ENCODE results near the gene AP3B2.

DNA sequence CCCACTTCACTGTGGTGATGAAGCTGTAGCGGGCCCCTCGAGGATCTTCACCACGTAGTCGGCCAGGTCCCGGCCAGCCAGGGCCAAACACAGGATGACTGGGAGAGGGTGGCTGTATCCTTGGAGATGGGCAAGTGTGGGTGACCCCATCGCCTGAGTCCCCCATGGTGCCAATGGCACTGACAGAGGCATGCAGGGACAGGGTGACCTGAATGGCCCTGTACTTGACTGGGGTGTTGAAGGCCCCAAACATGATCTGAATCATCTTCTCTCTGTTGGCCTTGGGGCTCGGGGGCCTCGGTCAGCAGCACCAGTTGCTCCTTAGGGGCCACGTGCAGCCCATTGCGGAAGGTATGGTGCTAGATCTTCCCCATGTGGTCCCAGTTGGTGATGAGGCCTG is 17.1 kb upstream of the AP3B2 start:
- TF ChIP-seq, protein P1, sequence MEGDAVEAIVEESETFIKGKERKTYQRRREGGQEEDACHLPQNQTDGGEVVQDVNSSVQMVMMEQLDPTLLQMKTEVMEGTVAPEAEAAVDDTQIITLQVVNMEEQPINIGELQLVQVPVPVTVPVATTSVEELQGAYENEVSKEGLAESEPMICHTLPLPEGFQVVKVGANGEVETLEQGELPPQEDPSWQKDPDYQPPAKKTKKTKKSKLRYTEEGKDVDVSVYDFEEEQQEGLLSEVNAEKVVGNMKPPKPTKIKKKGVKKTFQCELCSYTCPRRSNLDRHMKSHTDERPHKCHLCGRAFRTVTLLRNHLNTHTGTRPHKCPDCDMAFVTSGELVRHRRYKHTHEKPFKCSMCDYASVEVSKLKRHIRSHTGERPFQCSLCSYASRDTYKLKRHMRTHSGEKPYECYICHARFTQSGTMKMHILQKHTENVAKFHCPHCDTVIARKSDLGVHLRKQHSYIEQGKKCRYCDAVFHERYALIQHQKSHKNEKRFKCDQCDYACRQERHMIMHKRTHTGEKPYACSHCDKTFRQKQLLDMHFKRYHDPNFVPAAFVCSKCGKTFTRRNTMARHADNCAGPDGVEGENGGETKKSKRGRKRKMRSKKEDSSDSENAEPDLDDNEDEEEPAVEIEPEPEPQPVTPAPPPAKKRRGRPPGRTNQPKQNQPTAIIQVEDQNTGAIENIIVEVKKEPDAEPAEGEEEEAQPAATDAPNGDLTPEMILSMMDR (conservative IDR thresholded peaks at IDR 0.05) = no peak
- TF ChIP-seq EZH2 (IDR thresholded peaks at IDR 0.05; ENCODE audit: low read depth) = no peak

Data from PC-9 (cell line).